HL-60 (cell line): ENCODE results near the gene THSD7B.

ENCODE experiments used
- GABPA ChIP-seq: IDR thresholded peaks from 2 replicates; pipeline ENCODE4 v1.6.1; 2012; ENCODE audit warnings: low read depth
- POLR2AphosphoS5 ChIP-seq: IDR thresholded peaks from 2 replicates; pipeline ENCODE4 v1.6.1; 2012; ENCODE audit warnings: low read depth
- TF ChIP-seq, protein P1 (sequence below): IDR thresholded peaks from one replicate; pipeline ENCODE4 v1.5.1; 2011; ENCODE audit warnings: low read length, control low read depth, inconsistent platforms; ENCODE audit not compliant: insufficient read depth

DNA sequence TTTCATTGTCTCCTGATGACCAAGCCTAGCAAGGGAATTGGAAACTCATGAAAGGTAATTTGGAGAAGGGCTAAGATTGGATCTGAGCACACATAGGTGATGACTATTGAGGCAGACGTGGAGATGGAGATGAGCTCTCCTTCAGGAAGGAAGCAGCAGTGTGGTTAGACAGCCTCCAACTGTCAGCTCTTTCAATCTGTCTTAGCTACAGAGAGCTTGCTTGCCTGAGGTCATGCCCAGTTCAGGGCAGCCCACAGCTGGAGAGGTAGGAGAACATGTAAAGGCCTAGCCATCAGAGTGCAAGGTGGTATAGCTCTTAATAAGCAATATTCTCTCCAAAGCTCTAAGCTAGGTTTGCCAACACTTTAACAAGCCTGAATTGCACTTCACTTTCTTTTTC, 79.2 kb downstream of the THSD7B start:
- TF ChIP-seq, protein P1, sequence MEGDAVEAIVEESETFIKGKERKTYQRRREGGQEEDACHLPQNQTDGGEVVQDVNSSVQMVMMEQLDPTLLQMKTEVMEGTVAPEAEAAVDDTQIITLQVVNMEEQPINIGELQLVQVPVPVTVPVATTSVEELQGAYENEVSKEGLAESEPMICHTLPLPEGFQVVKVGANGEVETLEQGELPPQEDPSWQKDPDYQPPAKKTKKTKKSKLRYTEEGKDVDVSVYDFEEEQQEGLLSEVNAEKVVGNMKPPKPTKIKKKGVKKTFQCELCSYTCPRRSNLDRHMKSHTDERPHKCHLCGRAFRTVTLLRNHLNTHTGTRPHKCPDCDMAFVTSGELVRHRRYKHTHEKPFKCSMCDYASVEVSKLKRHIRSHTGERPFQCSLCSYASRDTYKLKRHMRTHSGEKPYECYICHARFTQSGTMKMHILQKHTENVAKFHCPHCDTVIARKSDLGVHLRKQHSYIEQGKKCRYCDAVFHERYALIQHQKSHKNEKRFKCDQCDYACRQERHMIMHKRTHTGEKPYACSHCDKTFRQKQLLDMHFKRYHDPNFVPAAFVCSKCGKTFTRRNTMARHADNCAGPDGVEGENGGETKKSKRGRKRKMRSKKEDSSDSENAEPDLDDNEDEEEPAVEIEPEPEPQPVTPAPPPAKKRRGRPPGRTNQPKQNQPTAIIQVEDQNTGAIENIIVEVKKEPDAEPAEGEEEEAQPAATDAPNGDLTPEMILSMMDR = no peak
- TF ChIP-seq GABPA (no peak), POLR2AphosphoS5 (no peak)
